ENCODE data around the gene USP34.
"Not testable (repeated sequence)": the region's sequence is repeated elsewhere in the genome, so short reads cannot be mapped to it uniquely, and the experiment has no call there.

The USP34 gene

GRCh38 chr2:61238219-61239012 is 232.5 kb downstream of the USP34 start:
- H3K9me3 Mint-ChIP-seq, result no peaks in the 10 kb centered on the region
- H3K36me3 Mint-ChIP-seq (ENCODE audit: low read depth), result peaks cover 44% of the 10 kb centered on the region
- peaks cover 31% of the 10 kb centered on the region for H3K4me1 Mint-ChIP-seq (ENCODE audit: low read depth)
- peak overlapping the region; percentile 74 for H3K4me3 Mint-ChIP-seq
- H3K27ac Mint-ChIP-seq, result peak overlapping the region; percentile 92
- DNase-seq (ENCODE audit: low spot score), result no peak
- H3K27me3 Mint-ChIP-seq (ENCODE audit: low read depth), result no peaks in the 10 kb centered on the region

- H3K27ac Mint-ChIP-seq, result peak overlapping the region; percentile 18
Measured at GRCh38 chr2:61235716-61236115, 235.2 kb downstream of the USP34 start.

GRCh38 chr2:61233581-61233980 is 237.3 kb downstream of the USP34 start:
- Mint-ChIP-seq H3K27me3 (ENCODE audit: low read depth) (no peaks in the 10 kb centered on the region), H3K4me1 (ENCODE audit: low read depth) (peaks cover 22% of the 10 kb centered on the region), H3K4me3 (no peak overlapping the region), H3K36me3 (ENCODE audit: low read depth) (peaks cover 45% of the 10 kb centered on the region), H3K9me3 (no peaks in the 10 kb centered on the region), H3K27ac (no peak overlapping the region)
- no peak for DNase-seq (ENCODE audit: low spot score)

More at GRCh38 chr2:61235716-61236115, 235.2 kb downstream of the USP34 start:
- Mint-ChIP-seq H3K4me3 (no peak overlapping the region), H3K9me3 (no peaks in the 10 kb centered on the region), H3K27me3 (ENCODE audit: low read depth) (no peaks in the 10 kb centered on the region), H3K4me1 (ENCODE audit: low read depth) (peaks cover 30% of the 10 kb centered on the region), H3K36me3 (ENCODE audit: low read depth) (peaks cover 46% of the 10 kb centered on the region)
- DNase-seq (ENCODE audit: low spot score), result no peak

- Mint-ChIP-seq H3K9me3 (no peaks in the 10 kb centered on the region), H3K4me1 (ENCODE audit: low read depth) (peaks cover 13% of the 10 kb centered on the region), H3K36me3 (ENCODE audit: low read depth) (peaks cover 57% of the 10 kb centered on the region), H3K27ac (no peak overlapping the region), H3K4me3 (no peak overlapping the region), H3K27me3 (ENCODE audit: low read depth) (no peaks in the 10 kb centered on the region)
- no peak for DNase-seq (ENCODE audit: low spot score)
Measured at GRCh38 chr2:61229936-61230335, 241.0 kb downstream of the USP34 start.

GRCh38 chr2:61222567-61222966 is 248.3 kb downstream of the USP34 start:
- Mint-ChIP-seq H3K27ac (no peak overlapping the region), H3K27me3 (ENCODE audit: low read depth) (no peaks in the 10 kb centered on the region), H3K36me3 (ENCODE audit: low read depth) (peaks cover 46% of the 10 kb centered on the region), H3K9me3 (no peaks in the 10 kb centered on the region), H3K4me3 (no peak overlapping the region), H3K4me1 (ENCODE audit: low read depth) (peaks cover 4% of the 10 kb centered on the region)
- no peak for DNase-seq (ENCODE audit: low spot score)

GRCh38 chr2:61221819-61222218 is 249.1 kb downstream of the USP34 start:
- Mint-ChIP-seq H3K27ac (no peak overlapping the region), H3K36me3 (ENCODE audit: low read depth) (peaks cover 45% of the 10 kb centered on the region), H3K9me3 (no peaks in the 10 kb centered on the region), H3K4me1 (ENCODE audit: low read depth) (peaks cover 1% of the 10 kb centered on the region), H3K4me3 (no peak overlapping the region), H3K27me3 (ENCODE audit: low read depth) (no peaks in the 10 kb centered on the region)
- no peak for DNase-seq (ENCODE audit: low spot score)

GRCh38 chr2:61220768-61221167 is 250.1 kb downstream of the USP34 start:
- H3K27me3 Mint-ChIP-seq (ENCODE audit: low read depth), result no peaks in the 10 kb centered on the region
- peaks cover 39% of the 10 kb centered on the region for H3K36me3 Mint-ChIP-seq (ENCODE audit: low read depth)
- no peak overlapping the region for H3K27ac Mint-ChIP-seq
- H3K9me3 Mint-ChIP-seq, result no peaks in the 10 kb centered on the region
- no peaks in the 10 kb centered on the region for H3K4me1 Mint-ChIP-seq (ENCODE audit: low read depth)
- DNase-seq (ENCODE audit: low spot score), result no peak
- no peak overlapping the region for H3K4me3 Mint-ChIP-seq

DNA sequence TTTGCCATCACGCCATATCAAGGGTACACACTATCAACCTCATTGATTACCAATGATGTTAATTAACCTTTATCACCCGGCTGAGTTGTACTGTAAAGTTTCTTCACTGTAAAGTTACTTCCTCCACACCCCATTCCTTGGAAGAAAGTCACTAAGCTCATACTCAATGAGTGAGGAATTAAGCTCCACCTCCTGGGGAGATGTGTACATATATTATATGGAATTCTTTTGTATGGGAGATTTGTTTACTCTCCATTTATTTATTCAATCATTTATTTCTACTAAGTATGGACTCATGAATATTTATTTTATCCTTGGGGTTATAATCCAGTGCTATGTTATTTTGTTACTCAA is 252.1 kb downstream of the USP34 start:
- no peak overlapping the region for H3K4me3 Mint-ChIP-seq
- no peak overlapping the region for H3K27ac Mint-ChIP-seq
- DNase-seq (ENCODE audit: low spot score), result no peak
- H3K36me3 Mint-ChIP-seq (ENCODE audit: low read depth), result peaks cover 40% of the 10 kb centered on the region
- no peaks in the 10 kb centered on the region for H3K4me1 Mint-ChIP-seq (ENCODE audit: low read depth)
- no peaks in the 10 kb centered on the region for H3K27me3 Mint-ChIP-seq (ENCODE audit: low read depth)
- no peaks in the 10 kb centered on the region for H3K9me3 Mint-ChIP-seq

GRCh38 chr2:61218076-61218816 is 252.6 kb downstream of the USP34 start:
- Mint-ChIP-seq H3K9me3 (no peaks in the 10 kb centered on the region), H3K4me1 (ENCODE audit: low read depth) (no peaks in the 10 kb centered on the region), H3K27ac (no peak overlapping the region), H3K4me3 (no peak overlapping the region), H3K27me3 (ENCODE audit: low read depth) (no peaks in the 10 kb centered on the region), H3K36me3 (ENCODE audit: low read depth) (peaks cover 38% of the 10 kb centered on the region)
- no peak for DNase-seq (ENCODE audit: low spot score)

DNA sequence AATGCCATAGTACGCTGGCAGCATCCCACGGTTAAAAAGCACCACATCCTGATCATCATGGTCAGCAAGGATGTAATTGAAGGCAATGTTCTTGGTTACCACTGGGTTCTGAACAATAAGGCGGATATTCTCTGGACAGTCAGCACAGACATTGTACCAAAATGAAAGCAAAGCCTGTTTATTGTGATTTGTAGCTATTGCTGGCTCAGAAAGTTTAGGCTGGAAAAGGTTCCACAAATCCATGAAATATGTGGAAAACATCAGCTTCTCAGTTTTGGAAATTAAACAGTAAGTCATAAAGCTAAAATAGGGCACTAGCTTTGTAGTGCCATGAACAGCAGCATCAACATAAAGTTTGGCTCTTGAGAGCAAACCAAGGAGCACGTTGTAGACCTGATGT is 256.7 kb downstream of the USP34 start:
- H3K4me1 Mint-ChIP-seq (ENCODE audit: low read depth), result no peaks in the 10 kb centered on the region
- no peaks in the 10 kb centered on the region for H3K27me3 Mint-ChIP-seq (ENCODE audit: low read depth)
- H3K36me3 Mint-ChIP-seq (ENCODE audit: low read depth), result peaks cover 22% of the 10 kb centered on the region
- no peak overlapping the region for H3K27ac Mint-ChIP-seq
- no peak overlapping the region for H3K4me3 Mint-ChIP-seq
- no peaks in the 10 kb centered on the region for H3K9me3 Mint-ChIP-seq
- no peak for DNase-seq (ENCODE audit: low spot score)

- no peak overlapping the region for H3K4me3 Mint-ChIP-seq
- H3K27me3 Mint-ChIP-seq (ENCODE audit: low read depth), result no peaks in the 10 kb centered on the region
- H3K27ac Mint-ChIP-seq, result no peak overlapping the region
- DNase-seq (ENCODE audit: low spot score), result no peak
- no peaks in the 10 kb centered on the region for H3K9me3 Mint-ChIP-seq
- H3K36me3 Mint-ChIP-seq (ENCODE audit: low read depth), result peaks cover 32% of the 10 kb centered on the region
- H3K4me1 Mint-ChIP-seq (ENCODE audit: low read depth), result peaks cover 2% of the 10 kb centered on the region
Measured at GRCh38 chr2:61210332-61210981, 260.4 kb downstream of the USP34 start.

- H3K4me1 Mint-ChIP-seq (ENCODE audit: low read depth), result peaks cover 2% of the 10 kb centered on the region
- H3K27me3 Mint-ChIP-seq (ENCODE audit: low read depth), result no peaks in the 10 kb centered on the region
- DNase-seq (ENCODE audit: low spot score), result no peak
- no peak overlapping the region for H3K27ac Mint-ChIP-seq
- no peaks in the 10 kb centered on the region for H3K9me3 Mint-ChIP-seq
- peaks cover 55% of the 10 kb centered on the region for H3K36me3 Mint-ChIP-seq (ENCODE audit: low read depth)
- no peak overlapping the region for H3K4me3 Mint-ChIP-seq
Measured at GRCh38 chr2:61205132-61205531, 265.8 kb downstream of the USP34 start.

GRCh38 chr2:61196671-61197070 is 274.2 kb downstream of the USP34 start:
- Mint-ChIP-seq H3K27ac (no peak overlapping the region), H3K4me1 (ENCODE audit: low read depth) (peaks cover 10% of the 10 kb centered on the region), H3K4me3 (no peak overlapping the region), H3K9me3 (no peaks in the 10 kb centered on the region), H3K36me3 (ENCODE audit: low read depth) (peaks cover 39% of the 10 kb centered on the region), H3K27me3 (ENCODE audit: low read depth) (no peaks in the 10 kb centered on the region)
- no peak for DNase-seq (ENCODE audit: low spot score)

DNA sequence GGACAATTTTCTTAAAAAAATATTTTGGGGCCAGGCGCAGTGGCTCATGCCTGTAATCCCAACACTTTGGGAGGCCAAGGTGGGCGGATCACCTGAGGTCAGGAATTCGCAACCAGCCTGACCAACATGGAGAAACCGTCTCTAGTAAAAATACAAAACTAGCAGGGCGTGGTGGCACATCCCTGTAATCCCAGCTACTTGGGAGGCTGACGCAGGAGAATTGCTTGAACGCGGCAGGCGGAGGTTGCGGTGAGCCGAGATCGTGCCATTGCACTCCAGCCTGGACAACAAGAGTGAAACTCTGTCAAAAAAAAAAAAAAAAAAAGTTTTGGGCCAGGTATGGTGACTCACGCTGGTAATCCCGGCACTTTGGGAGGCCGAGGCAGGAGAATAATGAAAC is 276.2 kb downstream of the USP34 start:
- peaks cover 10% of the 10 kb centered on the region for H3K4me1 Mint-ChIP-seq (ENCODE audit: low read depth)
- H3K36me3 Mint-ChIP-seq (ENCODE audit: low read depth), result peaks cover 48% of the 10 kb centered on the region

More for the DNA sequence above, 276.2 kb downstream of the USP34 start:
- H3K27ac Mint-ChIP-seq; H3K4me3 Mint-ChIP-seq; DNase-seq (ENCODE audit: low spot score); H3K9me3 Mint-ChIP-seq; H3K27me3 Mint-ChIP-seq (ENCODE audit: low read depth): not testable (repeated sequence)
